ENCODE data around the gene PAK1IP1.
"Not testable (repeated sequence)": the region's sequence is repeated elsewhere in the genome, so short reads cannot be mapped to it uniquely, and the experiment has no call there.

PAK1IP1 gene

DNA sequence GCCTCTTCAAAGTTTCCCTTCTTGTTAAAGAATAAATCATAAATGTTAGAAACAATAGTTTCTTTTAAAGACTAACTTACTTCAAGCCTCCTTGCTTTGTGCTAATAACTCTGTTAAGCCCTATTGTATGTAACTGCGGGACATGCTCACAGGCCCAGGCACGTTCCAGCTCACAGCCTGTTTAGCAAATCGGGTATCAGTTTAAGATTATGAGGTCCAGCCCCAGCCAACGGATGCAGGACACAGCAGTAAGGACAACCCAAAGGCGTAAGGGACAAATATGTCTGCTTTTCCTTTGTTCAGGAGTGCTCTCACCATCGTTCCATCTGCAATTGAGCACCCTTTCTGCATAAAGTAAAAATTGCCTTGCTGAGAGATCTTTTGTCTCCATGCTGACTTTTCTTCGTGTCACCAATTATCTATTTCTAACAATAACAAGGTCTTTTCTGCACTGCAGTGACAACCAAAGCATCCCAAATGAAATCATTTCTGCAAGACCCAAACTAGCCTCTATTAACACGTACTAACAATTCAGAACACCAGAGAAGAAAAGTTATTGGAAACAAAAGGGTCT, 1.7 kb upstream of the PAK1IP1 start:
- no peak for DNase-seq

DNA sequence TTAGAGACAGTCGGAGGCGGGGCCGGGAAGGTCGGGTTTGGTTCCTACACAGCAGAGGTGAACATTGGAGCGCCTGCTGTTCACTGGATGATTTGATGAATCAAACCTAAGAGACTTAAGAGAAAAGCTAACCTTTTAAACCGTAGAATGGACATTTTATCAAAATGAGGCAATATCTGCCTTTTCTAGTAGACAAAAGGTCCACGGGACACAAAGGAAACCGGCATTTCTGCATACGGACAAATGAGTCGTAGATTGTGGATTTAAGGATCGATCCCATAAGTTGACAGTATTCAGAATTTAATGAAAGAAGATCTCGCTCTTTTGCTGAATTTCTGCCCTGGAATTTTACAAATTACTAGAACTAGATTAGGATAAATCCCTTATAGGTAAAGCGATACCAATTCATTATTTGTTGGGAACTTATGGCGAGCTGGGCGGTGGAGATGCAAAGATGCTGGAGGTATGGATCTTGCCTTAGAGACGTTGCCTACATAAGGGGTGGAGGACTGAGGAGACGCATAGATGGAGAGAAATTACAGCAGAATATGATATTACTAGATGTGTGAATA, 400 bp downstream of the PAK1IP1 start:
- no peak for DNase-seq

DNA sequence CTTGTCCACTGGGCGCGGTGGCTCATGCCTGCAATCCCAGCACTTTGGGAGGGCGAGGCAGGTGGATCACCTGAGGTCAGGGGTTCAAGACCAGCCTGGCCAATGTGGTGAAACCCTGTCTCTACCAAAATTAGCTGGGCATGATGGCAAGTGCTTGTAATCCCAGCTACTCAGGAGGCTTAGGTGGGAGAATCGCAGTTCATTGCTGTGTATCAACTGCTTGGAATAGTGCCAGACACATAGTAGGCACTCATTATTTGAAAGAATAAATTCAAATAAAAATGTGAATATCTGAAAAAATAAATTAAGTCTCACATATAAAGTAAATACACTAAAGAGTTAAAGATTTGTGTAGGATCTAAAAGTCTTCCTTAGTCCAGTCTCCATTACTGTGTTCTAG, 1.9 kb downstream of the PAK1IP1 start:
- no peak for DNase-seq

DNA sequence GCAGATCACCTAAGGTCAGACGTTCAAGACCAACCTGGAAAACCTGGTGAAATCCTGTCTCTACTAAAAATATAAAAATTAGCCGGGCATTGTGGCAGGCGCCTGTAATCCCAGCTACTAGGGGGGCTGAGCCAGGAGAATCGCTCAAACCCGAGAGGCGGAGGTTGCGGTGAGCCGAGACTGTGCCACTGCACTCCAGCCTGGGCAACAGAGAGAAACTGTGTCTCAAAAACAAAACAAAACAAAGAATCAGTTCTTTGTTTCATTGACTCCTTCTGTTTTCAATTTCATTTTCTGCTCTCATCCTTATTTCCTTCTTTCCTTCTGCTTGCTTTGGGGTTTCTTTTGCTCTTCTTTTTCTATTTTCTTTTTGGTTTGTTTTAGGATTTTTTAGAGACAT, 19.2 kb downstream of the PAK1IP1 start:
- DNase-seq, result no peak

DNA sequence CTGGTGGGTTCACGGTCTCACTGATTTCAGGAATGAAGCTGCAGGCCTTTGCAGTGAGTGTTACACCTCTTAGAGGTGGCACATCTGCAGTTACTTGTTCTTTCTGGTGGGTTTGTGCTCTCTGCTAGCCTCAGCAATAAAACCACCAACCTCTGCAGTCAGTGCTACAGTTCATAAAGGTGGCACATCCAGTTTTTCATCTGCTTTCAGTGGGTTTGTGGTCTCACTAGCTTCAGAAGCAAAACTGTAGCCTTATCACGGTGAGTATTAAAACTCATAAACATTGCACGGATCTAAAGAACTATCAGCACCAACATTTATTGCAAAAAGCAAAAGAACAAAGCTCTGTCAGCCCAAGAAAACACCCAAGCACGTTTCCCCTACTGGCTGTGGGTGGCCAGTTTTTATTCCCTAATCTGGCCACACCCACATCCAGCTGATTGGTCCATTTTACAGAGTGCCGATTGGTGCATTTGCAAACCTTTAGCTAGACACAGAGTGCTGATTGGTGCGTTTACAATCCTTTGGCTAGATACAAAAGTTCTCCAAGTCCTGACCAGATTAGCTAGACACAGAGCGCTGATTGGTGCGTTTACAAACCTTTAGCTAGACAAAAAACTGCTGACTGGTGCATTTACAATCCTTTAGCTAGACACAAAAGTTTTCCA, 24.7 kb downstream of the PAK1IP1 start:
- DNase-seq, result no peak

DNA sequence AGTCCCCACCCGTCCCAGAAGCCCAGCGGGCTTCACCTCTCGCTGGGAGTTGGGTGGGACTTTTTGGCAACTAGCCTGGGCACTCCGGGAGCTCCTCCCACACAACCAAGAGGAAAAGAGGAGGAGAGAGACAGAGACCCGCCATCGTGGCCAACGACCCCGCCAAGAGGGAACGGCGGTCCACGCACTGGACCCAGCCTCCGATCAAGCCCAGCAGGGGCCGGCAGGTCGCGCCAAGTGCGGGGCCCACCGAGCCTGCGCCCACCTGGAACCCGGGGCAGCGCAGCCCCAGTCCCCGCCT, 25.1 kb downstream of the PAK1IP1 start:
- no peak for DNase-seq

DNA sequence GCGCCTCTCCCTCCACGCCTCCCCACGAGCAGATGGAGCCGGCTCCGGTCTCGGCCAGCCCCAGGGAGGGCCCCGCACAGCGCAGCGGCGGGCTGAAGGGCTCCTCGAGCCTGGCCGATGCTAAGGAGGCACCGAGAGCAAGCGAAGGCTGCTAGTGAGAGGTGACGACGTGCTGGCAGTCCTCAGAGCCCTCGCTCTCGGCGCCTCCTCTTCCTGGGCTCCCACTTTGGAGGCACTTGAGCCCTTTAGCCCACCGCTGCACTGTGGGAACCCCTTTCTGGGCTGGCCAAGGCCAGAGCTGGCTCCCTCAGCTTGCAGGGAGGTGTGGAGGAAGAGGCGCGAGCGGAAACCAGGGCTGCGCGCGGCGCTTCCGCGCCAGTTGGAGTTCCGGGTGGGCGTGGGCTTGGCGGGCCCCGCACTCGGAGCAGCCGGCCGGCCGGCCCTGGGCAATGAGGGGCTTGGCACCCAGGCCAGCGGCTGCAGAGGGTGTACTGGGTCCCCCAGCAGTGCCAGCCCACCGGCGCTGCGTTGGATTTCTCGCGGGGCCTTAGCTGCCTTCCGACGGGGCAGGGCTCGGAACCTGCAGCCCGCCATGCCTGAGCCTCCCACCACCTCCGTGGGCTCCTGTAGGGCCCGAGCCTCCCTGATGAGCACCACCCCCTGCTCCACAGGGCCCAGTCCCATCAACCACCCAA, 25.6 kb downstream of the PAK1IP1 start:
- no peak for DNase-seq

DNA sequence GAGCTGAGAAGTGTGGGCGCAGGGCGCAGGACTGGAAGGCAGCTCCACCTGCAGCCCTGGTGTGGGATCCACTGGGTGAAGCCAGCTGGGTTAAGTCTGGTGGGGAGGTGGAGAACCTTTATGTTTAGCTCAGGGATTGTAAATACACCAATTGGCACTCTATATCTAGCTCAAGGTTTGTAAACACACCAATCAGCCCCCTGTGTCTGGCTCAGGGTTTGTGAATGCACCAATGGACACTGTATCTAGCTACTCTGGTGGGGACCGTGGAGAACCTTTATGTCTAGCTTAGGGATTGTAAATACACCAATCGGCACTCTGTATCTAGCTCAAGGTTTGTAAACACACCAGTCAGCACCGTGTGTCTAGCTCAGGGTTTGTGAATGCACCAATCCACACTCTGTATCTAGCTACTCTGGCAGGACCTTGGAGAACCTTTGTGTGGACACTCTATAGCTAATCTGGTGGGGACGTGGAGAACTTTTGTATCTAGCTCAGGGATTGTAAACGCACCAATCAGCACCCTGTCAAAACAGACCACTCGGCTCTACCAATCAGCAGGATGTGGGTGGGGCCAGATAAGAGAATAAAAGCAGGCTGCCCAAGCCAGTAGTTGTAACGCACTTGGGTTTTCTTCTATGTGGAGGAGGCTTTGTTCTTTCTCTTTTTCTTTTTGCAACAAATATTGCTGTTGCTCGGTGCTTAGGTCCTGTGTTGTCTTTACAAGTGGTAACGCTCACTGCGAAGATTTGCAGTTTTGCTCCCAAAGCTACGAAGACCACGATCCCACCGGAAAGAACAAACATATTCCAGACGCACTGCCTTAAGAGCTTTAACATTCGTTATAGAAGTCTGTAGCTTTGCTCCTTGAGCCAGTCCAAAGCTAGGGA, 26.4 kb downstream of the PAK1IP1 start:
- DNase-seq, result not testable (repeated sequence)

DNA sequence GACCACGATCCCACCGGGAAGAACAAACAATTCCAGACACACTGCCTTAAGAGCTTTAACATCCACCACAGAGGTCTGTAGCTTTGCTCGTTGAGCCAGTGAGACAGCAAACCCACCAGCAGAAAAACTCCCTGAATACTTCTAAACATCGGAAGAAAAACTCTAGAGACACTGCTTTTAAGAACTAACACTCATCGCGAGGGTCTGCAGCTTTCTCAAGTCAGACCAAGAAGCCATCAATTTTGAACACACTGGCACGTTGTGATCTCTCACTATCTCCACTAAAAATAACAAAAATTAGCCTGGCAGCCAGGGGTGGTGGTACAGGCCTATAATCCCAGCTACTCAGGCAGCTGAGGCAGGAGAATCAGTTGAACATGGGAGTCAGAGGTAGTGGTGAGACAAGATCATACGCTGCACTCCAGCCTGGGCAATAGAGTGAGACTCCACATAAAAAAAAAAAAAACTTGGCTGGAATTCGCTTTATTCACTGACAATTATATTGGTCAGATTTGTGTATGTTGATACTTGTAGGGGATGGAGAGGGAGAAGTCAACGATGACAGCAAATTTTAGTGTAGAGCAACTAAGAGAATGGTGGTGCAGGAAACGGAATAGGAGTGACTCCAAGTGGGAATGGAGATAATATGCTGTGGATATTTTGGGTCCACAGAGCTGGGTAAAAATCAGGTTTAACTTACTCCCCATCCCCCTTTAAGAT, 27.2 kb downstream of the PAK1IP1 start:
- DNase-seq, result no peak

DNA sequence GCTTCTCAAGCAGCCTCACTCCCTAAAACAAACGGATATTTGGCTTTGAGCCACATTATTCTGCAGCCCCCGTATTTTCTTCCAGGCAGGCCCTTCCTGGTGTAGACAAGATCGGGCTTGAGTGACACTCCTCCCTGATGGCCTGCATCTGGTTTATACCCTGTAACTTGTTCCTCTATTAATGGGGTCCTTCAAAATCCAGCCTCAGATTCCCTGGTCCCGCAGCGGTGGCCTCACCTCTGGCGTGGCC, 27.7 kb downstream of the PAK1IP1 start:
- no peak for DNase-seq

DNA sequence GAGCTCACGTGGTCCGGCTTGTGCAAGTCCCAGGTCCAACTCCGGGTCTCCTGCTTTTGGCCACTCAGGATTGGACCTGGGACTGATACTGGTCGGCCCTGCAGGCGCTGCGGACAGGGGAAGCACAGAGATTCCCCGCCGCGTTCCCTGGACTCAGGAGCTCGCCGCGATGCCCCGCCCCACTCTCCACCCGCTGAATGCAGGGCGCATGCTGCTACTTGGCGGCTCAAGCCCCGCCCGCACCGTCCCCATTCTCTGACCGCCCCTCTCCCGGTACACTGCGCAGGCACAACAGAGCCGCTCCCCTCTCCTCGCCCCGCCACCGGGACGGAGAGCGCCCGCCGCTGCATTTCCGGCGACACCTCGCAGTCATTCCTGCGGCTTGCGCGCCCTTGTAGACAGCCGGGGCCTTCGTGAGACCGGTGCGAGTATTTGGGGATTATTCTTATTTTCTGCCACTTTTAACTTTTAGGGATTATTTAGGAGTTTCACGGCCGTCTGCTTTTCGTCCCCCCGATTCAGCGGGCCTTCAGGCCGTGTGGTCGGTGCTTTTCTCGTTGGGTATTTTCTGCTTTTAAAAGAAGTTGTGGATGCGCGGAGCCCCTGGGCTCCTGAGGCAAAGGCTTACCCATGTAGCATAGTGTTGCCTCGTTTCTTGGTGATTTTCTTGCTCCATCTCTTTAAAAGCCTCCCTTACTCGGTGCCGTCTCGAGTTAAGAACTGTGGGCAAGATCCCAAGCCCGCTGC, 28.2 kb downstream of the PAK1IP1 start, which contains the start of gene TMEM14C:
Gene TMEM14C (plus strand): TSS at position 251 of the 747 bp plus-strand sequence. CDS start 1,544 bp downstream, outside the sequence.
- peak; percentile 91 for DNase-seq

DNA sequence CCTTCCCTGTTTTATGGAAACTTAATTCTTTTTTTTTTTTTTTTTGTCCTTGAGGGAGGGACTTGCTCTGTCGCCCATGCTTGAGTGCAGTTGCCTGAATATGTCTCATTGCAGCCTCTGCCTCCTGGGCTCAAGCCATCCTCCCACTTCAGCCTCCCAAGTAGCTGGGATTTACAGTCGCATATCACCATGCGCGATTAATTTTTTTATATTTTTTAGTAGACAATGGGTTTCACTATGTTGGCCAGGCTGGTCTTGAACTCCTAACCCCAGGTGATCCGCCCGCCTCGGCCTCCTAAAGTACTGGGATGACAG, 28.8 kb downstream of the PAK1IP1 start:
- DNase-seq, result no peak

DNA sequence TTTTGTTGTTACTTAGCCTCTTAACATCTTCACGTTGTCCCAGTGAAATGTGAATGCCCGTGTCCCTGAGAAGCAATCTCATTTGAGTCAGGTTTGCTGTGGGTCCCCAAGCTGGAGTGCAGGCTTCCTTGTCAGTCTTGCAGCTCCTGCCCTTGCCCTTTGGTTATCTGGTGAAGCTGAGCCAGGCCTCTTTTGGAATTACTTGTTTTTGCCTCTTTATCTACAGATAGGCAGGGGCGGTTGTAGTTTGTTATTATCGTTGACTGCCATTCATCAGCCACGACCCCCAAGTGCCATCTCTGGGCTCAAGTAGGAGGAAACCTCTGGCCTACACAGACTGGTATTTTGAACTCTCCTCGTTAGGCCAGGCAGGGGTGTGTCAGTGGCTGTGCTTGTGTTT, 30.3 kb downstream of the PAK1IP1 start:
- no peak for DNase-seq

DNA sequence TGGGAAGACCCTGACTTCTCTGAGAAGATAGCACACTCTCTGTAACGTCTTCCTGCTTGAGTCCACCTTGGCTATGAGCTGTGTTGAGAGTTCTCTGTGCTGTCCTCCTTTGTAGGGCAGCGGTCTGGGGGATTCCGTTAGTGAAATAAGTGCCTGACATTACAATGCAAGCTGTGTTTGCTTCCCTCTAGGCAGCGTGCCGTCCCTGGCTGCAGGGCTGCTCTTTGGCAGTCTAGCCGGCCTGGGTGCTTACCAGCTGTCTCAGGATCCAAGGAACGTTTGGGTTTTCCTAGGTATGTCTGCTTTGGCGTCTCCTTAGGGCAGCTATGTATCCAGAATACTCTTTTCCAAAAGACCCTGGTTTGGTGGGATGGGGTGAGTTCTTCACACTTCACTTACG, 30.9 kb downstream of the PAK1IP1 start:
- no peak for DNase-seq

DNA sequence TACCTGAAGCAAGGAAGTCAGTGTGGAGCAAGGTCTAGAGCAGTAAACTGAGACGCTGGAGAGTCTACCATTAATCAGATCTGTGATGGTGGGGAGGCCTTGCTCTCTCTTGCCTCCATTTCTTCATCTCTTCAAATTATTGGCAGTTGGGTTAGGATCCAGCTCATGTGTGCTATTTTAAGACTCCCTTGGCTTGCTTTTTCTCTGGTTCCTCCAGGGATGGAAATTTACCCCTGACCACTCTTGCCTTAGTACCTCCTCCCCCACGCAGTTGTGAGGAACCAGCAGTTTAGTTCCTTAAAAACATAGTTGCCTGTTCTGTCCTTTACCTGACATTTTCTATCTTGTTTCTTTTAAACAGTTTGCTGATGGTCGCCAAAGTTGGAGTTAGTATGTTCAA, 35.5 kb downstream of the PAK1IP1 start:
- no peak for DNase-seq

DNA sequence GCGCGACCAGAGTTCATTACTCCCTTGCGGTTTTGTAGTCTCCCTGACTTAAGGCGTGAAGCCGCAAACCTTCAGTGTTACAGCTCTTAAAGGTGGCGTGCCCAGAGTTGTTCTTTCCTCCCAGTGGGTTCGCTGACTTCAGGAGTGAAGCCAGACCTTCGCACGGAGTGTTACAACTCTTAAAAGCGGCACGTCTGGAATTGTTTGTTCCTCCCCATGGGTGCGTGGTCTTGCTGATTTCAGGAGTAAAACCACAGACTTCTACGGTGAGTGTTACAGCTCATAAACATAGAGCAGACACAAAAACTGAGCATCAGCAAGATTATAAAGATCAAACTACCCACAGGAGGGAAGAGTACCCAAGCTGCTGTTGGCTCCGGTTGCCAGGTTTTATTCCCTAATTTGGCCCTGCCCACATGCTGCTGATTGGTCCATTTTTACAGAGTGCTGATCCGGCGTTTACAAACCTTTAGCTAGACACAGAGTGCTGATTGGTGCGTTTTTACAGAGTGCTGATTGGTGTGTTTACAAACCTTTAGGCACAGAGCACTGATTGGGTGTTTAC, 38.5 kb downstream of the PAK1IP1 start:
- DNase-seq, result no peak

DNA sequence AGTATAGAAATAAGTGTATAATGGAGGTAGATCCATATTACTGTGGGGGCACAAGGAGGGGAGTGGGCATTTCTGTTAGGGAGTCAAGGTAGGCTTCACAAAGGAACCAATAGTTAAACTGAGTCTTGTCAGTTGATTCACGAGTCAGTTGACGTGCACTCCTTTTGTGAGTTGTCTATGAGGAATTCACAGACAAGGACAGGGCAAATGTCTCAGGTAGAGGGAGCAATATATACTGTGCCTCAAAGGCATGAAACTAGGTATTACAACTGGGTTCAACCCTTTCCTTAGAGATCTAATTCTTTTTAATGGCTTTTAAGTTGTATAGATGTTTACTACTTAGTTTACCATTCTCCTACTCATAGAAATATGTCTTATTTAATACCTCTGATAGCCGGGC, 39.1 kb downstream of the PAK1IP1 start:
- DNase-seq, result no peak

DNA sequence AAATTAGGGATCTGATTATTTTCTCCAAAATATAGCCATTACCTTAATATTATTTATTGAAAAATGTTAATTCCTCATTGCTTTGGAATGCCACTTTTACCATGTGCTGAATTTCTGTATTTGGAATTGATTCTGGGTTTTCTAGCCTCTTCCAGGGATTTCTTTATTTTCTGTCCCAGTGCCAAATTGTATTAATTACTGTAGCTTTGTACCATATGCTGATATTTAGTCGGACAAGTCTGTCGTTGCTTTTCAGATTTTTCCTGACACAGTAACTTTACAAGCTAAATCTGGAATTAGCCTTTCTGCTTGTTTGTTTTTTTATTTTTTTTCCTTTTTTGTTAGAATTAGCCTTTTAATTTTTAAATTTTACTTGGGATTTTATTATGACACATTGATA, 42.0 kb downstream of the PAK1IP1 start:
- peak; percentile 45 for DNase-seq

DNA sequence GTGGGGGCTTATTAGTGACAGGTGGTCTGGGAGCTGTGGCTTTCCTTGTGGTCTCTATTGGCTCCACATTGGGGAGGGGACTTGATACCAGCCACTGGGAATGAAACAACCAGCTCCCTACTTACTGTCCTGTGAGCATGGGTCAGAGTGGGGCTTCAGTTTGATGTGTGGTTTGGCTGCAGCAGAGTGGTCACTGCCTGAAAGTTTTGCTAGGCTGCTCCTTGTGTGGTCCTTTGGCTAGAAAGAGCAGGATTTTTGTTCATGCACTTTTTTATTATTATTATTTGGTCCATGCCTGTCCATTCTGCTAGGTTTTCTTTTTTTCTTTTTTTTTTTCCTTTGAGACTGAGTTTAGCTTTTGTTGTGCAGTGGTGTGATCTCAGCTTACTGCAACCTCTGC, 45.3 kb downstream of the PAK1IP1 start:
- DNase-seq, result no peak

DNA sequence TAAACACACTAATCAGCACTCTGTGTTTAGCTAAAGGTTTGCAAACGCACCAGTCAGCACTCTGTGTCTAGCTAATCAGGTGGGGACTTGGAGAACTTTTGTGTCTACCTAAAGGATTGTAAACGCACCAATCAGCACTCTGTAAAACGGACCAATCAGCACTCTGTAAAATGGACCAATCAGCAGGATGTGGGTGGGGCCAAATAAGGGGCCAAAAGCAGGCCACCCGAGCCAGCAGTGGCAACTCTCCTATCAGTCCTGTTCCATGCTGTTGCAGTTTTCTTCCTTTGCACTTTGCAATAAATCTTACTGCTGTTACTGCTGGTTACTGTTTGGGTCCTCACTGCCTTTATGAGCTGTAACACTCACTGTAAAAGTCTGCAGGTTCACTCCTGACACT, 46.9 kb downstream of the PAK1IP1 start:
- not testable (repeated sequence) for DNase-seq

DNA sequence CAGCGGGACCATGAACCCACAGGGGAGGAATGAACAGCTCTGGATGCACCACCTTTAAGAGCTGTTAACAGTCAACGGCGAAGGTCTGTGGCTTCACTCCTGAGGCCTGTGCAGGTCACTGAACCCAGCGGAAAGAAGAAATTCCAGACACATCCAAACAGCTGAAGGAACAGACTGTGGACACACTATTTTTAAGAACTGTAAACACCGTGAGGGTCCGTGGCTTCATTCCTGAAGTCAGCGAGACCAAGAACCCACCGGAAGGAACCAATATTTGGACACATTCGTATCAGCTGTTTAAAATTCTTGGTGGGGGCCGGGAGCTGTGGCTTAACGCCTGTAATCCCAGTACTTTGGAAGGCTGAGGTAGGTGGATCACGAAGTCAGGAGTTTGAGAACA, 47.5 kb downstream of the PAK1IP1 start:
- DNase-seq, result no peak

DNA sequence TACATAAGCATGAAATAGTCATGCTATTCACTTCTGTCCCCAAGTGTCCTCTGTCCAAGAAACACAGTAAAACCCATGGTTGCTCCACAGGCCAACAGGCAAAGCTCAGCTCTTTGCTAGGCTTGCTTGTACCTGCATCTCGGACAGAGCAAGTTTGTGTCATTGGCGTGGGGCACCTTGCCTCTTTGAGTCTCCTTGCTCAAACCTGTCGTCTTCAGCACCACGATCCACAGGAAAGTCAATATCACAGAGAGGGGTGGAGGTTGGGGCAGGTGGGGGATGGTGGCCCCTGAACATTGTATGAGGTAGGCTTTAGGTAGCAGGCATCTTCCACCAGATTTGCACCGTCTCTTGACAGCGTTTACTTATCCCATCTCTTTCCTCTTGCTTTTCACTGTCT, 48.7 kb downstream of the PAK1IP1 start:
- no peak for DNase-seq
